Measurements from ENCODE around the gene ATXN10. TPM values are rescaled to one million over a fixed set of nuclear protein-coding genes. Genes with fewer than 3 reads are reported as not detected.

ATXN10 gene
- total and polyA plus RNA-seq, 2 of the 8 experiments (the other 6 are each of a cell fraction or from before 2014, with no cell fraction given): 134 to 210 TPM

- H4K91ac ChIP-seq (replicated peaks; ENCODE audit: insufficient read length, low read length): no peak overlapping the region
- no peak overlapping the region for H3K27ac ChIP-seq (ENCODE audit: low read depth, low read length)
- WGBS, 2 experiments (ENCODE audit: extremely low coverage in 1 of 2, insufficient coverage in 1 of 2, insufficient read length in 1 of 2, insufficient replicate concordance in 2 of 2, low coverage in 1 of 2, low lambda C conversion rate in 2 of 2, missing lambda C conversion rate in 1 of 2): 92% methylated on average over 6 of the region's 6 CpGs; no CpG with 5 or more reads in 1 of the 2 experiments
- H4K20me1 ChIP-seq (replicated peaks in 1 of 2; ENCODE audit: control insufficient read depth in 1 of 2, insufficient read depth in 2 of 2, low read length in 2 of 2): peaks cover 0 to 2% of the 10 kb centered on the region in 2 experiments
- no peak overlapping the region for H3K14ac ChIP-seq (ENCODE audit: insufficient read length)
- no peak overlapping the region for H2BK5ac ChIP-seq (ENCODE audit: low read depth, low read length)
- no peak overlapping the region for H2BK15ac ChIP-seq (ENCODE audit: low read length)
- no peak overlapping the region for H2BK20ac ChIP-seq (ENCODE audit: low read length)
- POLR2A ChIA-PET (ENCODE audit: partially characterized antibody): no interaction called here
- no peaks in the 10 kb centered on the region for H3K79me2 ChIP-seq (ENCODE audit: control insufficient read depth in 1 of 2, insufficient read depth in 2 of 2, low read length in 2 of 2)
- H3K18ac ChIP-seq (ENCODE audit: extremely low read depth, low read length): no peak overlapping the region
- FAIRE-seq (no peak), DNase-seq (ENCODE audit: low read depth in 1 of 2, low spot score in 2 of 2) (no peak)
- no peak overlapping the region for H3K4me3 ChIP-seq (ENCODE audit: extremely low read depth in 1 of 4, insufficient read depth in 2 of 4, low read depth in 3 of 4, low read length in 4 of 4)
- H3K4me1 ChIP-seq (replicated peaks in 1 of 4; ENCODE audit: control insufficient read depth in 3 of 4, insufficient read depth in 4 of 4, low read length in 3 of 4): no peaks in the 10 kb centered on the region
- H3K23ac ChIP-seq (ENCODE audit: insufficient read length): no peak overlapping the region
- no peak overlapping the region for H2AK5ac ChIP-seq (ENCODE audit: low read depth, low read length)
- no peak overlapping the region for H3K9ac ChIP-seq (replicated peaks in 1 of 4; ENCODE audit: extremely low read depth in 1 of 4, low read depth in 3 of 4, low read length in 3 of 4)
- no peak overlapping the region for H2AFZ ChIP-seq (ENCODE audit: low read length)
- no peak overlapping the region for H3K4ac ChIP-seq (replicated peaks; ENCODE audit: insufficient read length, low read depth, low read length)
- H4K5ac ChIP-seq (ENCODE audit: insufficient read length, low read depth, low read length): no peak overlapping the region
- no peak for TF ChIP-seq CEBPB (IDR thresholded peaks at IDR 0.05; ENCODE audit: low read depth, low read length)
- TF ChIP-seq HDAC2 (IDR thresholded peaks at IDR 0.05; ENCODE audit: borderline replicate concordance in 1 of 2, low read depth in 2 of 2, low read length in 2 of 2): no peak
- TF ChIP-seq KDM4A (IDR thresholded peaks at IDR 0.05; ENCODE audit: low read depth, low read length, severe bottlenecking): no peak
- no peak for TF ChIP-seq CTBP2 (IDR thresholded peaks at IDR 0.05; ENCODE audit: borderline replicate concordance, insufficient read depth, insufficient read length, low read length)
- no peak for TF ChIP-seq POU5F1 (IDR thresholded peaks at IDR 0.05; ENCODE audit: low read depth, low read length)
- no peak for TF ChIP-seq CREB1 (IDR thresholded peaks at IDR 0.05)
- TF ChIP-seq SAP30 (IDR thresholded peaks at IDR 0.05; ENCODE audit: insufficient read depth, insufficient replicate concordance, low read length): no peak
- TF ChIP-seq BACH1 (IDR thresholded peaks at IDR 0.05; ENCODE audit: low read length): no peak
- TF ChIP-seq YY1 (IDR thresholded peaks at IDR 0.05; ENCODE audit: low read depth, low read length): no peak
- no peak for TF ChIP-seq SP1 (IDR thresholded peaks at IDR 0.05; ENCODE audit: low read depth, low read length)
- TF ChIP-seq JUN (IDR thresholded peaks at IDR 0.05; ENCODE audit: low read depth, low read length): no peak
- H3K4me2 ChIP-seq (ENCODE audit: insufficient read depth in 1 of 2, low read depth in 2 of 2, low read length in 2 of 2): no peak overlapping the region
- H3K23me2 ChIP-seq (ENCODE audit: low read depth, low read length): no peaks in the 10 kb centered on the region
- no peak overlapping the region for H4K8ac ChIP-seq (ENCODE audit: extremely low read depth, insufficient read depth, low read length)
- no peak overlapping the region for H2BK120ac ChIP-seq (replicated peaks; ENCODE audit: low read depth, low read length)
- peaks cover 0 to 3% (median 0%) of the 10 kb centered on the region in 4 experiments; a peak in 1 of 8 replicates for H3K36me3 ChIP-seq (ENCODE audit: control insufficient read depth in 2 of 4, insufficient read depth in 4 of 4, low read length in 3 of 4)
- H3K27me3 ChIP-seq (replicated peaks in 1 of 4; ENCODE audit: control insufficient read depth in 3 of 4, extremely low read depth in 1 of 4, insufficient read depth in 3 of 4, low read length in 3 of 4): no peaks in the 10 kb centered on the region
- no peak overlapping the region for H3K56ac ChIP-seq (replicated peaks; ENCODE audit: insufficient read length, low read depth, low read length)
- no peaks in the 10 kb centered on the region for H3K9me3 ChIP-seq (ENCODE audit: insufficient read depth in 2 of 2, low read depth in 1 of 2, low read length in 1 of 2)
- no peak overlapping the region for H2BK12ac ChIP-seq (ENCODE audit: low read depth, low read length)
- CTCF ChIA-PET (ENCODE audit: partially characterized antibody): no interaction called here
- no peaks in the 10 kb centered on the region; the same call in 1 of the 2 replicates for H3K79me1 ChIP-seq (ENCODE audit: low read depth, low read length)
Observed at GRCh38 chr22:45805413-45805812, 133.8 kb downstream of the ATXN10 start.

All from H1 (cell line).